GM19023 (cell line): Measurements from ENCODE around the gene STK16.

Source experiments
- ATAC-seq: cut with Tn5 transposase; IDR thresholded peaks from one replicate; pipeline ENCODE4 v1.9.1; 2021; ENCODE audit warnings: mild to moderate bottlenecking, moderate library complexity; ENCODE audit not compliant: unreplicated experiment

STK16 gene

GRCh38 chr2:219213486-219214071 is 31.7 kb upstream of the STK16 start:
- ATAC-seq, result no peak

GRCh38 chr2:219214141-219214540 is 31.1 kb upstream of the STK16 start:
- no peak for ATAC-seq

- no peak for ATAC-seq
Observed at GRCh38 chr2:219214786-219215185, 30.5 kb upstream of the STK16 start.

GRCh38 chr2:219215871-219216534 is 29.3 kb upstream of the STK16 start:
- no peak for ATAC-seq

- no peak for ATAC-seq
Observed at GRCh38 chr2:219216535-219216915, 28.8 kb upstream of the STK16 start.

- ATAC-seq, result peak; percentile 34
Observed at GRCh38 chr2:219218217-219218731, 27.0 kb upstream of the STK16 start.

GRCh38 chr2:219218732-219219701 is 26.3 kb upstream of the STK16 start, which contains the start of gene ABCB6:
Gene ABCB6 (minus strand): TSS chr2:219218958. CDS start chr2:219218673, 285 bp downstream.
- ATAC-seq, result peak; percentile 78

GRCh38 chr2:219219784-219220532 is 25.3 kb upstream of the STK16 start:
- no peak for ATAC-seq

- no peak for ATAC-seq
Observed at GRCh38 chr2:219220652-219221402, 24.5 kb upstream of the STK16 start.

GRCh38 chr2:219221957-219222518 is 23.2 kb upstream of the STK16 start:
- ATAC-seq, result no peak

GRCh38 chr2:219223831-219224610 is 21.3 kb upstream of the STK16 start:
- ATAC-seq, result no peak

- no peak for ATAC-seq
Observed at GRCh38 chr2:219225350-219225749, 19.9 kb upstream of the STK16 start.

- ATAC-seq, result no peak
Observed at GRCh38 chr2:219228041-219228910, 17.0 kb upstream of the STK16 start.

- ATAC-seq, result peak; percentile 22
Observed at GRCh38 chr2:219228911-219229304, 16.4 kb upstream of the STK16 start.

- ATAC-seq, result peak; percentile 98
Observed at GRCh38 chr2:219229305-219230058, 15.8 kb upstream of the STK16 start, which contains the start of the genes ANKZF1 and ATG9A. Gene ANKZF1 (plus strand): TSS chr2:219229806. CDS start chr2:219230258, 452 bp downstream. Gene ATG9A (minus strand): TSS chr2:219229636. CDS start chr2:219228024, 1,612 bp downstream.

- no peak for ATAC-seq
Observed at GRCh38 chr2:219230059-219230540, 15.2 kb upstream of the STK16 start.

GRCh38 chr2:219234331-219234730 is 10.9 kb upstream of the STK16 start:
- no peak for ATAC-seq
